Hepatic stellate cell (primary cell): Measurements from ENCODE around the gene DNAJB1.
"Not testable (repeated sequence)": the region's sequence is repeated elsewhere in the genome, so short reads cannot be mapped to it uniquely, and the experiment has no call there.

Experiments used
- DNase-seq: peaks from one replicate; pipeline ENCODE4 v3.0.0; 2011; ENCODE audit warnings: low spot score

The DNAJB1 gene

GRCh38 chr19:14517840-14518505 lies at the start of gene DNAJB1:
Gene DNAJB1, minus strand, starts transcription at chr19:14518397. Its CDS starts 48 bp downstream, at chr19:14518349.
- peak; percentile 90 for DNase-seq

- DNase-seq = no peak
These were observed 48.9 kb upstream of the DNAJB1 start for GRCh38 chr19:14567079-14567478.

- DNase-seq = no peak
These were observed 48.5 kb upstream of the DNAJB1 start for GRCh38 chr19:14566712-14567077.

- DNase-seq = no peak
These were observed 47.8 kb upstream of the DNAJB1 start for GRCh38 chr19:14565765-14566711.

- DNase-seq = no peak
These were observed 47.1 kb upstream of the DNAJB1 start for GRCh38 chr19:14565298-14565679.

- not testable (repeated sequence) for DNase-seq
These were observed 46.6 kb upstream of the DNAJB1 start for GRCh38 chr19:14564652-14565297.

- no peak for DNase-seq
These were observed 45.9 kb upstream of the DNAJB1 start for GRCh38 chr19:14563989-14564651.

GRCh38 chr19:14563590-14563926 lies 45.4 kb upstream of the DNAJB1 start:
- DNase-seq = no peak

GRCh38 chr19:14562660-14563589 lies 44.7 kb upstream of the DNAJB1 start:
- no peak for DNase-seq

- DNase-seq = peak; percentile 59
These were observed 43.7 kb upstream of the DNAJB1 start for GRCh38 chr19:14561847-14562351.

GRCh38 chr19:14561249-14561648 lies 43.1 kb upstream of the DNAJB1 start:
- DNase-seq = no peak

GRCh38 chr19:14560776-14561108 lies 42.5 kb upstream of the DNAJB1 start:
- DNase-seq = no peak

- no peak for DNase-seq
These were observed 41.9 kb upstream of the DNAJB1 start for GRCh38 chr19:14559916-14560775.

- DNase-seq = no peak
These were observed 40.3 kb upstream of the DNAJB1 start for GRCh38 chr19:14558370-14559066.

GRCh38 chr19:14556662-14557188 lies 38.5 kb upstream of the DNAJB1 start:
- peak; percentile 94 for DNase-seq

- DNase-seq = peak; percentile 57
These were observed 37.9 kb upstream of the DNAJB1 start for GRCh38 chr19:14555918-14556661.

GRCh38 chr19:14554382-14554812 lies 36.2 kb upstream of the DNAJB1 start:
- DNase-seq = no peak

- no peak for DNase-seq
These were observed 35.7 kb upstream of the DNAJB1 start for GRCh38 chr19:14553939-14554243.
